Measurements from ENCODE around the gene ALG14. TPM values are rescaled to one million over a fixed set of nuclear protein-coding genes. Genes with fewer than 3 reads are reported as not detected.

ALG14 gene
- total RNA-seq, 1 donor from 2014 or later, result 1.3 TPM

GRCh38 chr1:94926126-94926914 lies 146.4 kb downstream of the ALG14 start:
- intact Hi-C loops (cut with micrococcal nuclease), result no loop called here
- ATAC-seq (peak; percentile 77), DNase-seq (peak; percentile 80)

- ATAC-seq (peak; percentile 52), DNase-seq (peak; percentile 71)
- intact Hi-C loops (cut with micrococcal nuclease), result no loop called here
Measured at GRCh38 chr1:94925561-94926125, 147.1 kb downstream of the ALG14 start.

GRCh38 chr1:94925004-94925403 lies 147.7 kb downstream of the ALG14 start:
- intact Hi-C loops (cut with micrococcal nuclease), result no loop called here
- DNase-seq (no peak), ATAC-seq (no peak)

Other genes starting within 250 kb of the ALG14 start
- 51.8 TPM for gene CNN3, start 145.8 kb downstream of the ALG14 start, total RNA-seq
- 59.6 TPM for gene TLCD4, start 44.4 kb upstream of the ALG14 start, total RNA-seq
- 15.9 TPM for gene RWDD3, start 161.3 kb upstream of the ALG14 start, total RNA-seq

Measured in left ventricle myocardium superior (tissue), 1 donor.